H9 (cell line): ENCODE data around the gene APOL6. TPM values are rescaled to one million over a fixed set of nuclear protein-coding genes. Genes with fewer than 3 reads are reported as not detected.

Experiments used
- DNase-seq: peaks from one replicate; pipeline ENCODE4 v3.0.0-alpha.2; 2017
- H2AFZ ChIP-seq: one replicate; pipeline ENCODE4 v1.6.1; 2013; ENCODE audit warnings: mild to moderate bottlenecking, low read length, control low read depth, moderate library complexity
- H2AK5ac ChIP-seq: 2 replicates; pipeline ENCODE4 v1.6.1; 2013; ENCODE audit warnings: low read length, control low read depth, mixed read lengths; ENCODE audit not compliant: insufficient read length
- H2BK120ac ChIP-seq: one replicate; pipeline ENCODE4 v1.6.1; 2013; ENCODE audit warnings: low read depth, mild to moderate bottlenecking, low read length, control low read depth, inconsistent platforms; ENCODE audit not compliant: poor library complexity, severe bottlenecking
- H2BK12ac ChIP-seq: 2 replicates; pipeline ENCODE4 v1.6.1; 2013; ENCODE audit warnings: low read length, control low read depth, mixed read lengths, low read depth; ENCODE audit not compliant: insufficient read length
- H2BK15ac ChIP-seq: 2 replicates; pipeline ENCODE4 v1.6.1; 2013; ENCODE audit warnings: low read depth, low read length, control low read depth
- H2BK20ac ChIP-seq: one replicate; pipeline ENCODE4 v1.6.1; 2013; ENCODE audit warnings: low read depth, mild to moderate bottlenecking, low read length, control low read depth, inconsistent platforms; ENCODE audit not compliant: poor library complexity, severe bottlenecking
- H2BK5ac ChIP-seq: 2 replicates; pipeline ENCODE4 v1.6.1; 2013; ENCODE audit warnings: low read length, control low read depth, mixed read lengths; ENCODE audit not compliant: insufficient read length
- H3K14ac ChIP-seq: 2 replicates; pipeline ENCODE4 v1.6.1; 2013; ENCODE audit warnings: low read length, control low read depth; ENCODE audit not compliant: insufficient read depth
- H3K18ac ChIP-seq: 2 replicates; pipeline ENCODE4 v1.6.1; 2013; ENCODE audit warnings: low read depth, mild to moderate bottlenecking, mixed read lengths, low read length, control low read depth; ENCODE audit not compliant: insufficient read length
- H3K23ac ChIP-seq: 2 replicates; pipeline ENCODE4 v1.6.1; 2013; ENCODE audit warnings: low read length, control low read depth, mixed read lengths, low read depth; ENCODE audit not compliant: insufficient read length
- H3K23me2 ChIP-seq: 2 replicates; pipeline ENCODE4 v1.6.1; 2013; ENCODE audit warnings: low read depth, mild to moderate bottlenecking, mixed read lengths, low read length, control low read depth; ENCODE audit not compliant: insufficient read length, poor library complexity, severe bottlenecking
- H3K27ac ChIP-seq: 2 replicates; pipeline ENCODE4 v1.5.1; 2013; ENCODE audit warnings: low read length, control low read depth, mixed read lengths, low read depth; ENCODE audit not compliant: insufficient read length
- H3K27me3 ChIP-seq: 2 replicates; pipeline ENCODE4 v1.6.1; 2013; ENCODE audit warnings: low read length, control low read depth, inconsistent platforms; ENCODE audit not compliant: insufficient read depth
- H3K4ac ChIP-seq: 2 replicates; pipeline ENCODE4 v1.6.1; 2013; ENCODE audit warnings: low read depth, mild to moderate bottlenecking, control low read depth, inconsistent platforms, low read length, moderate library complexity
- H3K4me1 ChIP-seq: 2 replicates; pipeline ENCODE4 v1.6.1; 2013; ENCODE audit warnings: low read length, control low read depth, inconsistent platforms; ENCODE audit not compliant: insufficient read depth
- H3K4me2 ChIP-seq: 2 replicates; pipeline ENCODE4 v1.6.1; 2013; ENCODE audit warnings: low read length, control low read depth, mixed read lengths; ENCODE audit not compliant: insufficient read length, insufficient read depth
- H3K56ac ChIP-seq: 2 replicates; pipeline ENCODE4 v1.6.1; 2013; ENCODE audit warnings: low read depth, mild to moderate bottlenecking, mixed read lengths, low read length, control low read depth; ENCODE audit not compliant: insufficient read length
- H3K79me1 ChIP-seq: 2 replicates; pipeline ENCODE4 v1.6.1; 2013; ENCODE audit warnings: low read depth, mild to moderate bottlenecking, moderate library complexity, low read length, control low read depth, inconsistent platforms; ENCODE audit not compliant: insufficient read depth, poor library complexity, severe bottlenecking
- H3K79me2 ChIP-seq: 2 replicates; pipeline ENCODE4 v1.6.1; 2013; ENCODE audit warnings: low read length, control low read depth, inconsistent platforms; ENCODE audit not compliant: insufficient read depth
- H3K9ac ChIP-seq: 2 replicates; pipeline ENCODE4 v1.6.1; 2013; ENCODE audit warnings: low read length, control low read depth, mixed read lengths; ENCODE audit not compliant: insufficient read length; ENCODE audit errors: extremely low read depth
- H3K9me3 ChIP-seq: one replicate; pipeline ENCODE4 v1.6.1; 2013; ENCODE audit warnings: low read depth, low read length, inconsistent platforms; ENCODE audit not compliant: control insufficient read depth
- H3T11ph ChIP-seq: one replicate; pipeline ENCODE4 v1.6.1; 2013; ENCODE audit warnings: mild to moderate bottlenecking, low read length, control low read depth, inconsistent platforms
- H4K20me1 ChIP-seq: one replicate; pipeline ENCODE4 v1.6.1; 2013; ENCODE audit not compliant: control insufficient read depth, insufficient read length, insufficient read depth
- H4K5ac ChIP-seq: 2 replicates; pipeline ENCODE4 v1.6.1; 2013; ENCODE audit warnings: low read depth, mild to moderate bottlenecking, mixed read lengths, low read length, control low read depth; ENCODE audit not compliant: insufficient read length
- H4K8ac ChIP-seq: replicated peaks from 2 replicates; pipeline ENCODE4 v1.6.1; 2013; ENCODE audit warnings: low read length, control low read depth, mixed read lengths, low read depth; ENCODE audit not compliant: insufficient read length
- H4K91ac ChIP-seq: 2 replicates; pipeline ENCODE4 v1.6.1; 2013; ENCODE audit warnings: low read depth, mild to moderate bottlenecking, moderate library complexity, mixed read lengths, low read length, control low read depth; ENCODE audit not compliant: insufficient read length
- H3K27ac Mint-ChIP-seq, 3 experiments: 2 replicates in 2 of 3; 3 replicates in 1 of 3; pipeline ENCODE4 v1.8.0; 2020 to 2021; ENCODE audit warnings: mixed read lengths in 3 of 3, mild to moderate bottlenecking in 1 of 3, moderate library complexity in 1 of 3
- H3K27me3 Mint-ChIP-seq: 2 replicates; pipeline ENCODE4 v1.8.0; 2021; ENCODE audit warnings: low read depth, mild to moderate bottlenecking, moderate library complexity, mixed read lengths
- H3K36me3 Mint-ChIP-seq, 3 experiments: 2 replicates in 2 of 3; 3 replicates in 1 of 3; pipeline ENCODE4 v1.8.0; 2020 to 2021; ENCODE audit warnings: low read depth in 3 of 3, mixed read lengths in 3 of 3; ENCODE audit not compliant: insufficient read depth in 1 of 3
- H3K4me1 Mint-ChIP-seq, 2 experiments: 2 replicates each; pipeline ENCODE4 v1.8.0; 2020; ENCODE audit warnings: mixed read lengths in 2 of 2
- H3K4me3 Mint-ChIP-seq, 2 experiments: 2 replicates in 1 of 2; 3 replicates in 1 of 2; pipeline ENCODE4 v1.8.0; 2020 to 2021; ENCODE audit warnings: mild to moderate bottlenecking in 2 of 2, mixed read lengths in 2 of 2, moderate library complexity in 1 of 2
- H3K9me3 Mint-ChIP-seq, 2 experiments: 2 replicates in 1 of 2; 3 replicates in 1 of 2; pipeline ENCODE4 v1.8.0; 2020; ENCODE audit warnings: mild to moderate bottlenecking in 2 of 2, mixed read lengths in 2 of 2, moderate library complexity in 1 of 2
- CTCF ChIP-seq: fragments of 200-600 bp; sonication (generic); conservative IDR thresholded peaks from 3 replicates; pipeline ENCODE4 v1.8.0; 2021; ENCODE audit warnings: antibody characterized with exemption, mild to moderate bottlenecking
- WGBS: extraction: QIAGEN DNeasy Blood & Tissue Kit; methylation state at CpG from one replicate; pipeline ENCODE4 v1.1.7; 2013; ENCODE audit warnings: missing lambda C conversion rate, low lambda C conversion rate, mixed read lengths; ENCODE audit not compliant: insufficient read length; ENCODE audit errors: extremely low coverage; 5-methylcytosine and 5-hydroxymethylcytosine counted together
- total RNA-seq: library from RNA; stranded (reverse); gene quantifications from 2 replicates; pipeline ENCODE4 v1.2.1, GENCODE V29; 2021

Gene APOL6
- total RNA-seq, 1 experiment from 2014 or later, result 0.07 TPM

GRCh38 chr22:35711336-35711735, 63.1 kb downstream of the APOL6 start:
- no peaks in the 10 kb centered on the region for H3K79me1 ChIP-seq
- no peak overlapping the region for H4K8ac ChIP-seq
- no peaks in the 10 kb centered on the region for H3K27me3 ChIP-seq
- H2BK20ac ChIP-seq, result no peak overlapping the region
- H3K27me3 Mint-ChIP-seq, result peaks cover 5% of the 10 kb centered on the region
- H3K14ac ChIP-seq, result no peak overlapping the region
- H2AFZ ChIP-seq, result no peak overlapping the region
- H2AK5ac ChIP-seq, result no peak overlapping the region
- peaks cover 0 to 7% (median 0%) of the 10 kb centered on the region in 3 experiments; a peak in 2 of 7 replicates for H3K36me3 Mint-ChIP-seq
- no peak overlapping the region for H2BK12ac ChIP-seq
- no peak overlapping the region for H2BK5ac ChIP-seq
- H3K23me2 ChIP-seq, result no peaks in the 10 kb centered on the region
- no peak for DNase-seq
- H3K27ac ChIP-seq, result no peak overlapping the region
- peaks cover 0 to 5% of the 10 kb centered on the region in 2 experiments; a peak in 1 of 4 replicates for H3K4me1 Mint-ChIP-seq
- no peak overlapping the region for H3T11ph ChIP-seq
- WGBS, result no CpG with 5 or more reads among the region's 4 CpGs
- H3K4me2 ChIP-seq, result no peak overlapping the region
- H3K56ac ChIP-seq, result no peak overlapping the region
- no peaks in the 10 kb centered on the region for H3K79me2 ChIP-seq
- H3K9me3 ChIP-seq, result no peaks in the 10 kb centered on the region
- H3K18ac ChIP-seq, result no peak overlapping the region
- H4K20me1 ChIP-seq, result no peaks in the 10 kb centered on the region
- no peak overlapping the region for H4K5ac ChIP-seq
- H3K4me1 ChIP-seq, result no peaks in the 10 kb centered on the region
- H3K27ac Mint-ChIP-seq, result no peak overlapping the region
- no peak overlapping the region for H3K4me3 Mint-ChIP-seq
- no peak overlapping the region for H2BK120ac ChIP-seq
- H3K9ac ChIP-seq, result no peak overlapping the region
- no peak overlapping the region for H2BK15ac ChIP-seq
- no peak overlapping the region for H3K23ac ChIP-seq
- H3K4ac ChIP-seq, result no peak overlapping the region
- TF ChIP-seq CTCF, result no peak
- H3K9me3 Mint-ChIP-seq, result peaks cover 10 to 12% of the 10 kb centered on the region in 2 experiments; a peak in 4 of 5 replicates
- no peak overlapping the region for H4K91ac ChIP-seq
